Panc1 (cell line): Measurements from ENCODE around the gene PPA1. TPM values are rescaled to one million over a fixed set of nuclear protein-coding genes. Genes with fewer than 3 reads are reported as not detected.

Experiments
- ATAC-seq: fragments of 200-7000 bp; cut with Tn5 transposase; 2 replicates; pipeline ENCODE4 v1.9.1; 2020; ENCODE audit warnings: mild to moderate bottlenecking, moderate library complexity
- BruUV-seq: library from RNA; stranded (reverse); fragments of 400-500 nt; replicated peaks from 2 replicates; lab custom pipeline; 2021; lab: Mats Ljungman, UMichigan
- CTCF ChIA-PET: fragments of 300-600 bp; sonication (Branson Sonifier 250); formaldehyde crosslinking; loops from one replicate; lab custom pipeline; 2022; ENCODE audit warnings: antibody characterized with exemption; lab: Charles Lee
- POLR2A ChIA-PET: fragments of 300-600 bp; sonication (Branson Sonifier 250); formaldehyde crosslinking; loops from one replicate; lab custom pipeline; 2022; ENCODE audit warnings: antibody characterized with exemption; lab: Charles Lee
- DNase-seq: peaks from one replicate; pipeline ENCODE4 v3.0.0-alpha.2; 2010; ENCODE audit warnings: low read depth, low spot score
- H3K27ac ChIP-seq: 2 replicates; pipeline ENCODE4 v1.5.1; 2011; ENCODE audit warnings: mild to moderate bottlenecking, low read length, inconsistent platforms
- H3K27me3 ChIP-seq: fragments of 200-500 bp; sonication (Bioruptor generic); 2 replicates; pipeline ENCODE4 v1.6.0; 2014; ENCODE audit warnings: low read length, inconsistent platforms; ENCODE audit not compliant: control insufficient read depth, insufficient read depth
- H3K36me3 ChIP-seq: fragments of 200-500 bp; sonication (Bioruptor generic); 2 replicates; pipeline ENCODE4 v1.5.1; 2014; ENCODE audit warnings: inconsistent platforms, mild to moderate bottlenecking, low read length, moderate library complexity; ENCODE audit not compliant: control insufficient read depth, insufficient read depth
- H3K4me1 ChIP-seq: 2 replicates; pipeline ENCODE4 v1.5.1; 2011; ENCODE audit warnings: inconsistent platforms, mild to moderate bottlenecking, low read length, moderate library complexity; ENCODE audit not compliant: control insufficient read depth, insufficient read depth
- H3K4me3 ChIP-seq, 2 experiments: 2 replicates each; pipeline ENCODE4 v1.5.1; 2011 to 2012; ENCODE audit warnings: low read depth in 2 of 2, low read length in 2 of 2, mild to moderate bottlenecking in 2 of 2, inconsistent platforms in 1 of 2, moderate library complexity in 1 of 2
- H3K9me3 ChIP-seq: fragments of 200-500 bp; sonication (Bioruptor generic); 2 replicates; pipeline ENCODE4 v1.5.1; 2014; ENCODE audit warnings: low read depth, mild to moderate bottlenecking, inconsistent platforms, low read length, moderate library complexity; ENCODE audit not compliant: control insufficient read depth, insufficient read depth
- POLR2AphosphoS5 ChIP-seq: IDR thresholded peaks from 2 replicates; pipeline ENCODE4 v1.6.1; 2012; ENCODE audit warnings: mild to moderate bottlenecking, low read depth, low read length, moderate library complexity
- SIN3A ChIP-seq: IDR thresholded peaks from 2 replicates; pipeline ENCODE4 v1.6.1; 2012; ENCODE audit warnings: low read depth, mild to moderate bottlenecking, low read length, moderate library complexity, borderline replicate concordance; ENCODE audit not compliant: insufficient read depth
- TCF7L2 ChIP-seq: IDR thresholded peaks from 2 replicates; pipeline ENCODE4 v1.6.1; 2011; ENCODE audit warnings: mild to moderate bottlenecking, low read depth, low read length, inconsistent platforms
- in situ Hi-C: cut with HindIII; loops from 2 replicates; pipeline ENCODE4 v1.10.0; 2016; ENCODE audit warnings: low sequenced_read_pairs, low pct_unique_long_range_greater_than_20kb
- intact Hi-C: fragments of 100-400 bp; cut with micrococcal nuclease; formaldehyde crosslinking; loops from one replicate; pipeline ENCODE4 v1.10.0; 2022; ENCODE audit not compliant: unreplicated experiment
- total RNA-seq: library from RNA; stranded (reverse); gene quantifications from one replicate; pipeline ENCODE4 v1.2.1, GENCODE V29; 2021; ENCODE audit not compliant: unreplicated experiment
- TF ChIP-seq, protein P1 (sequence below), 2 experiments: IDR thresholded peaks; 2 replicates each; pipeline ENCODE4 v1.6.1; 2011 to 2012; ENCODE audit warnings: low read depth in 2 of 2, control low read depth in 1 of 2, low read length in 1 of 2, mild to moderate bottlenecking in 1 of 2, moderate library complexity in 1 of 2; ENCODE audit not compliant: insufficient read depth in 1 of 2
- TF ChIP-seq, protein P2 (sequence below): fragments of 450-650 bp; IDR thresholded peaks from 2 replicates; pipeline ENCODE4 v1.5.1; 2017; ENCODE audit warnings: mild to moderate bottlenecking

PPA1 gene
- total RNA-seq, 1 experiment from 2014 or later, result 174 TPM

DNA sequence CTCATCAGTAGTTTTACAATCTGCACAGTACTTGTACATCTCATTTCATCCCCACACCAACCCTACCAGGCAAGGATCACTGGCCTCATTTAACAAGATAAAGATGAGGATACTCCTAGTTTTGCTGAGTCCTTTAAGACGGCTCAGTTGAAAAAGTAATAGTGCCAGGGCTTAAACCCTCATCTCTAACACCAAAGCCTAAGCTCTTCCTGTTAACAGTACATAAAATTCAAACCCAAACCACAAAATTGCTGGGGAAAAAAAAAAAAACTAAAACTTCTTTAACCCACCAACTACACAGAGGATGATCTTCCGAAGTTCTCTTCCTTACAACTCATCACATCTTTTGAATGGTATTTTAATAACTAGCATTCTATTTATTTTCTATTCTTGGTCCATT lies 64.2 kb downstream of the PPA1 start:
- H3K4me1 ChIP-seq, result peaks cover 20% of the 10 kb centered on the region
- TF ChIP-seq POLR2AphosphoS5, result no peak
- TF ChIP-seq SIN3A, result no peak
- TF ChIP-seq, protein P1, sequence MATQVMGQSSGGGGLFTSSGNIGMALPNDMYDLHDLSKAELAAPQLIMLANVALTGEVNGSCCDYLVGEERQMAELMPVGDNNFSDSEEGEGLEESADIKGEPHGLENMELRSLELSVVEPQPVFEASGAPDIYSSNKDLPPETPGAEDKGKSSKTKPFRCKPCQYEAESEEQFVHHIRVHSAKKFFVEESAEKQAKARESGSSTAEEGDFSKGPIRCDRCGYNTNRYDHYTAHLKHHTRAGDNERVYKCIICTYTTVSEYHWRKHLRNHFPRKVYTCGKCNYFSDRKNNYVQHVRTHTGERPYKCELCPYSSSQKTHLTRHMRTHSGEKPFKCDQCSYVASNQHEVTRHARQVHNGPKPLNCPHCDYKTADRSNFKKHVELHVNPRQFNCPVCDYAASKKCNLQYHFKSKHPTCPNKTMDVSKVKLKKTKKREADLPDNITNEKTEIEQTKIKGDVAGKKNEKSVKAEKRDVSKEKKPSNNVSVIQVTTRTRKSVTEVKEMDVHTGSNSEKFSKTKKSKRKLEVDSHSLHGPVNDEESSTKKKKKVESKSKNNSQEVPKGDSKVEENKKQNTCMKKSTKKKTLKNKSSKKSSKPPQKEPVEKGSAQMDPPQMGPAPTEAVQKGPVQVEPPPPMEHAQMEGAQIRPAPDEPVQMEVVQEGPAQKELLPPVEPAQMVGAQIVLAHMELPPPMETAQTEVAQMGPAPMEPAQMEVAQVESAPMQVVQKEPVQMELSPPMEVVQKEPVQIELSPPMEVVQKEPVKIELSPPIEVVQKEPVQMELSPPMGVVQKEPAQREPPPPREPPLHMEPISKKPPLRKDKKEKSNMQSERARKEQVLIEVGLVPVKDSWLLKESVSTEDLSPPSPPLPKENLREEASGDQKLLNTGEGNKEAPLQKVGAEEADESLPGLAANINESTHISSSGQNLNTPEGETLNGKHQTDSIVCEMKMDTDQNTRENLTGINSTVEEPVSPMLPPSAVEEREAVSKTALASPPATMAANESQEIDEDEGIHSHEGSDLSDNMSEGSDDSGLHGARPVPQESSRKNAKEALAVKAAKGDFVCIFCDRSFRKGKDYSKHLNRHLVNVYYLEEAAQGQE (IDR thresholded peaks at IDR 0.05; ENCODE audit: insufficient read depth in 1 of 2, low read depth in 2 of 2, low read length in 1 of 2), result no peak
- no peak for TF ChIP-seq TCF7L2
- TF ChIP-seq, protein P2, sequence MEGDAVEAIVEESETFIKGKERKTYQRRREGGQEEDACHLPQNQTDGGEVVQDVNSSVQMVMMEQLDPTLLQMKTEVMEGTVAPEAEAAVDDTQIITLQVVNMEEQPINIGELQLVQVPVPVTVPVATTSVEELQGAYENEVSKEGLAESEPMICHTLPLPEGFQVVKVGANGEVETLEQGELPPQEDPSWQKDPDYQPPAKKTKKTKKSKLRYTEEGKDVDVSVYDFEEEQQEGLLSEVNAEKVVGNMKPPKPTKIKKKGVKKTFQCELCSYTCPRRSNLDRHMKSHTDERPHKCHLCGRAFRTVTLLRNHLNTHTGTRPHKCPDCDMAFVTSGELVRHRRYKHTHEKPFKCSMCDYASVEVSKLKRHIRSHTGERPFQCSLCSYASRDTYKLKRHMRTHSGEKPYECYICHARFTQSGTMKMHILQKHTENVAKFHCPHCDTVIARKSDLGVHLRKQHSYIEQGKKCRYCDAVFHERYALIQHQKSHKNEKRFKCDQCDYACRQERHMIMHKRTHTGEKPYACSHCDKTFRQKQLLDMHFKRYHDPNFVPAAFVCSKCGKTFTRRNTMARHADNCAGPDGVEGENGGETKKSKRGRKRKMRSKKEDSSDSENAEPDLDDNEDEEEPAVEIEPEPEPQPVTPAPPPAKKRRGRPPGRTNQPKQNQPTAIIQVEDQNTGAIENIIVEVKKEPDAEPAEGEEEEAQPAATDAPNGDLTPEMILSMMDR, result no peak
- DNase-seq, result no peak
- H3K27ac ChIP-seq, result peak overlapping the region; percentile 91
- ChIA-PET POLR2A (interaction anchor here (0.5 to 0.6 kb wide), 4 partner anchors 64 to 1080 kb away, joined by 3 to 10 read pairs (median 6); partner anchors contain the start of gene PPA1), CTCF (no interaction called here)
- peak overlapping the region; percentile 97 for H3K4me3 ChIP-seq
- no peaks in the 10 kb centered on the region for H3K27me3 ChIP-seq
- no peaks in the 10 kb centered on the region for H3K9me3 ChIP-seq
- peaks cover 9% of the 10 kb centered on the region; the same call in 1 of the 2 replicates for H3K36me3 ChIP-seq
- intact Hi-C loops (no loop called here), in situ Hi-C loops (no loop called here)
- no peak for ATAC-seq
- BruUV-seq, result no TSS peak

DNA sequence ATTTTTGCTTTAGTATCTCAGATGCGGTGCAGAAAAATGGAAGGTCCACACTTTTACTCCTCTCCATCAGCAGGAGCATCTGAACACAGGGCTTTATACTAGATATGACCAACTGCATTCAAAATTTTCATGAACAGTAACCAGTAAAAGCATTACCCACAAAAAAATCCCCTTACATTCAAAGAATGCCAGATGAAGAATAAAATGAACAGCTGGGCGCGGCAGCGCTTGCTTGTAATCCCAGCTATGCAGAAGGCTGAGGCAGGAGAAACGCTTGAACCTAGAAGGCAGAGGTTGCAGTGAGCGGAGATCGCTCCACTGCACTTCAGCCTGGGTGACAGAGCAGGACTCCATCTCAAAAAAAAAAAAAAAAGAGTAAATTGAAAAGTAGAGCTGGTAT lies 66.0 kb downstream of the PPA1 start:
- no peaks in the 10 kb centered on the region for H3K27me3 ChIP-seq
- no peak for ATAC-seq
- intact Hi-C loops (no loop called here), in situ Hi-C loops (no loop called here)
- BruUV-seq, result no TSS peak
- TF ChIP-seq, protein P2, result no peak
- TF ChIP-seq POLR2AphosphoS5, result no peak
- TF ChIP-seq, protein P1 (IDR thresholded peaks at IDR 0.05; ENCODE audit: insufficient read depth in 1 of 2, low read depth in 2 of 2, low read length in 1 of 2), result no peak
- TF ChIP-seq TCF7L2, result no peak
- TF ChIP-seq SIN3A, result no peak
- no peak for DNase-seq
- CTCF ChIA-PET, result no interaction called here
- no peaks in the 10 kb centered on the region for H3K9me3 ChIP-seq
- no peak overlapping the region for H3K4me3 ChIP-seq
- peaks cover 28% of the 10 kb centered on the region for H3K4me1 ChIP-seq
- POLR2A ChIA-PET, result no interaction called here
- H3K27ac ChIP-seq, result no peak overlapping the region
- H3K36me3 ChIP-seq, result peaks cover 9% of the 10 kb centered on the region; the same call in 1 of the 2 replicates
